NCI-H1092 treated with DMSO at 0.1 percent for 48 hours (cell line): ENCODE results near the gene SLC30A10.
"Not testable (repeated sequence)": the region's sequence is repeated elsewhere in the genome, so short reads cannot be mapped to it uniquely, and the experiment has no call there.

ENCODE experiments used
- DNase-seq: peaks from one replicate; lab custom pipeline; 2025; lab: John Stamatoyannopoulos, UW

The SLC30A10 gene

GRCh38 chr1:219927956-219928790, at the start of gene SLC30A10:
Gene SLC30A10, minus strand, starts transcription at chr1:219928557. Its CDS starts 117 bp downstream, at chr1:219928440.
- DNase-seq: peak; percentile 58

GRCh38 chr1:219973213-219973612, 44.9 kb upstream of the SLC30A10 start:
- DNase-seq: no peak

- no peak for DNase-seq
Observed at GRCh38 chr1:219967361-219967760, 39.0 kb upstream of the SLC30A10 start.

DNA sequence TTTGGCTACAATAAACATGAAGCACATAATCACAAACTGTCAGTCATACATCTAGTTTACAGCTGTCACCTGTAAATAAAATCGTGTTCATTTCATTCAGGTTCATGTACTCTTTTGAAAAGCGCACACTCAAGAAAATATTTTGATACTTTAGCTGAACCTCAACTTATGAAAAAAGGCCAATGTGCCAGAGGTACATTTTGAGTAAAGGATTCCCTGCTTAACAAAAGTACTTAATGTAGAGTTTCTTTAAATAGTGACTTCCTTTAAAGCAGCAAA, 37.7 kb upstream of the SLC30A10 start:
- no peak for DNase-seq

- no peak for DNase-seq
Observed at GRCh38 chr1:219965285-219966070, 37.1 kb upstream of the SLC30A10 start.

- no peak for DNase-seq
Observed at GRCh38 chr1:219963432-219963831, 35.1 kb upstream of the SLC30A10 start.

GRCh38 chr1:219961684-219962083, 33.3 kb upstream of the SLC30A10 start:
- no peak for DNase-seq

- no peak for DNase-seq
Observed at GRCh38 chr1:219959540-219960203, 31.3 kb upstream of the SLC30A10 start.

DNA sequence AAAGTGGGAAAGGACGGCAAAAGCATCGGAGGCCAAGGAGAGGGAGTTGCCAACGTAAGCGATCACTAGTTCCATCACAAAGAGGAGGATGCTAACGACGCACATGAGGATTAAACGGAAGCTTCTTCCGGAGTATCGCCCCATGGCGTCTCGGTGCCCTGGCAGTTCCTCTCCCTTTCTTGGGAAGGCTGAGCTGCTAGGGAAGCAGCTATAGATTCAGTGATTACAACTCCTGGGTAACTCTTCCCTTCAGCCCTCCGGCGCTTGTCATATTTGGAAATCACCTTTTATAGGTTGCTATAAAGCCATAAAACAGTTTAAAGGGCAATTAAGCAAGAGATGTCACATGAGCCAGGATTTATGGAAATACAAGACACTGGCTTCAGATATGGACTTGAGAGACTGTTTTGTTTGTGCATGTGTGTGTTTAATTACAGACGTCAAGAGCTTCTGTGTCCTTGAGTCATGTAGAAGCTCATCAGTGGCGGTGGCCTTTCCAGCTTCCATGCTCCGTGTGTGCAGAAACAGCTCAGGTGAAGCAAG, 30.6 kb upstream of the SLC30A10 start:
- no peak for DNase-seq

GRCh38 chr1:219954736-219955421, 26.5 kb upstream of the SLC30A10 start:
- DNase-seq: no peak

DNA sequence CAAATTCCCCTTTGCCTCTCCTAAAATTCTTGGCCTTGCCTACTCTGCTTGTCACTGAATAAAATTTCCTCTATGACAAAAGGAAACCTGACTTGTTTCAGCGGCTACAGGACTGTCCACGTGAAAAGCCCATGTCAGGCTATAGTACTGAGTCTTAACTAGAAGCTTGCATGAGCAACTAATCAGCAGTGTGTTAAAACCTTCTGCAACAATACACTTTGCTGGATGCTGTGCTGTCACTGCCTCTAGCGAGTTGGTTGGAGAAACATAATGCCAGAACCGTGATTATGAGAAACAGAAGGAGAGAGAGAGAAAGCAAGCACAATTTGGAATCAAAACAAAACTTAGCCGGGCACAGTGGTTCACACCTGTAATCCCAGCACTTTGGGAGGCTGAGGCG, 25.7 kb upstream of the SLC30A10 start:
- no peak for DNase-seq

- DNase-seq: no peak
Observed at GRCh38 chr1:219952361-219952760, 24.0 kb upstream of the SLC30A10 start.

DNA sequence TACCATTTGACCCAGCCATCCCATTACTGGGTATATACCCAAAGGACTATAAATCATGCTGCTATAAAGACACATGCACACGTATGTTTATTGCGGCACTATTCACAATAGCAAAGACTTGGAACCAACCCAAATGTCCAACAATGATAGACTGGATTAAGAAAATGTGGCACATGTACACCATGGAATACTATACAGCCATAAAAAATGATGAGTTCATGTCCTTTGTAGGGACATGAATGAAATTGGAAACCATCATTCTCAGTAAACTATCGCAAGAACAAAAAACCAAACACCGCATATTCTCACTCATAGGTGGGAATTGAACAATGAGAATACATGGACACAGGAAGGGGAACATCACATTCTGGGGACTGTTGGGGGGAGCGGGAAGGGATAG, 20.9 kb upstream of the SLC30A10 start:
- DNase-seq: not testable (repeated sequence)

DNA sequence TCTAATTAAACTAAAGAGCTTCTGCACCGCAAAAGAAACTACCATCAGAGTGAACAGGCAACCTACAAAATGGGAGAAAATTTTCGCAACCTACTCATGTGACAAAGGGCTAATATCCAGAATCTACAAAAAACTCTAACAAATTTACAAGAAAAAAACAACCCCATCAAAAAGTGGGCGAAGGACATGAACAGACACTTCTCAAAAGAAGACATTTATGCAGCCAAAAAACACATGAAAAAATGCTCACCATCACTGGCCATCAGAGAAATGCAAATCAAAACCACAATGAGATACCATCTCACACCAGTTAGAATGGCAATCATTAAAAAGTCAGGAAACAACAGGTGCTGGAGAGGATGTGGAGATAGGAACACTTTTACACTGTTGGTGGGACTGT, 20.4 kb upstream of the SLC30A10 start:
- not testable (repeated sequence) for DNase-seq

DNA sequence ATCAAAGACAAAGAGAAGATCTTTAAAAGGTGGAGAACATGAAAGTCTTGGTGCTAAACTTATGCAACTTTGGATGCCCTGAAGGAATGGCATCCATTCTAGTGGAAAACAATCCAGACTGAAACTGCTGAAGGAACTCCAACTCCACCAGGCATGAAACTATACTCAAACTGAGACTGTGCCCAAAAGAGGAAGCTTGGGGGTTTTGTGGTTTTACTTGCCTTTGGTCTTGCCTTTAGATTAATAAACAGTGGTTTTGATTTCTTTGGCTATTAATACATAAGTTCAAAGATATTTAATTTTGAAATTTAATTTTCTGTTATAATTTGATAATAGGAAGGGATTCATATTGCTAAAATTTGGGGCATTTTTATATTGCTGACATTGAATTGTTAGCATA, 17.4 kb upstream of the SLC30A10 start:
- no peak for DNase-seq

DNA sequence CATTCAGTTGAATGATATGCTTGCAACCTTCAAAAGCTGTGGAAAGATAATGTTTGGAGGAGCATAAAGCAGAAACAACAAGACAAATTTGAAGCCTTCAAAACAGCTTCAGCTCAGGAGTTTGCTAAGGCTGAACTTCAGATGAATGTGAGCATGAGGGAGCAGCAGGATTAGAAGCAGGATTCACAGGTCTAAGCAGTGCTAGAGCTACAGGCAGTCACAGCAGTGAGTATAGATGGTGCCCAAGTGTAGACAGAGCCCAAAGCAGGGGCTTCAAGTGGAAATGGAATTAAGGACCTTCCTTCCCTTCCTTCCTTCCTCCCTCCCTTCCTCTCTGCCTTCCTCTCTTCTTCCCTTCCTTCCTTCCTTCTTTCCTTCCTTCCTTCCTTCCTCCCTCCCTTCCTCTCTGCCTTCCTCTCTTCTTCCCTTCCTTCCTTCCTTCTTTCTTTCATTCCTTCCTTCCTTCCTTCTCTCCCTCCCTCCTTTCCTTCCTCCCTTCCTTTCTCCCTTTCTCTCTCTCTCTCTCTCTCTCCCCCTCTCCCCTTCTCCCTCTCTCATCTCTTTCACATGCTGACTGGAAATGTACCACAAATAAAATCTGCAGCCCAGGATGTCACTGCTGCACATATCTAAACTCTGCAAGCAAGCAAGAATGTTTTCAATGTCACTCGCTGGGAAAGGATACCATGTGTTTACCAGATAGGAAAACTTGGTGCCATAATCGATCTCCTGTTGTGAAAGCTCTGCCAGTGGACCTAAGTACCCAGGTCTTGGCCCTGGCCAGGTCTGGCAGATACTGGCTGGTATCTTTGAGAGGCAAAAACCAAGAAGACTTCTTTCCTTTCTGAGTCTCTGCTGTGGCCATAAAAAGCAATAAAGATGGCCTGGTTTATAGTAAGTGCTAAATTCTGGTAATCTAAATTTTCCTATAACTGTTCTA, 13.1 kb upstream of the SLC30A10 start:
- DNase-seq: no peak

GRCh38 chr1:219940707-219941106, 12.3 kb upstream of the SLC30A10 start:
- DNase-seq: no peak

GRCh38 chr1:219938706-219939105, 10.3 kb upstream of the SLC30A10 start:
- DNase-seq: no peak

DNA sequence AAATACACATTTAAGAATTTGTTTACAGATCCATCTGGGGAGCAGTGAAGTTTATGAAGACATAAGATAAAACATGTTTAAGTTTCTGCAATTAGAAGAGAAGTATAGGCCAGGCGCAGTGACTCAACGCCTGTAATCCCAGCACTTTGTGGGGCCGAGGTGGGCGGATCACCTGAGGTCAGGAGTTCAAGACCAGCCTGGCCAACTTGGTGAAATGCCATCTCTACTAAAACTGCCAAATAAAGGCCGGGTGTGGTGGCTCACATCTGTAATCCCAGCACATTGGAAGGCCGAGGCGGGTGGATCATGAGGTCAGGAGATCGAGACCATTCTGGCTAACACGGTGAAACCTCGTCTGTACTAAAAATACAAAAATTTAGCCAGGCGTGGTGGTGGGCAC, 5.4 kb upstream of the SLC30A10 start:
- not testable (repeated sequence) for DNase-seq

DNA sequence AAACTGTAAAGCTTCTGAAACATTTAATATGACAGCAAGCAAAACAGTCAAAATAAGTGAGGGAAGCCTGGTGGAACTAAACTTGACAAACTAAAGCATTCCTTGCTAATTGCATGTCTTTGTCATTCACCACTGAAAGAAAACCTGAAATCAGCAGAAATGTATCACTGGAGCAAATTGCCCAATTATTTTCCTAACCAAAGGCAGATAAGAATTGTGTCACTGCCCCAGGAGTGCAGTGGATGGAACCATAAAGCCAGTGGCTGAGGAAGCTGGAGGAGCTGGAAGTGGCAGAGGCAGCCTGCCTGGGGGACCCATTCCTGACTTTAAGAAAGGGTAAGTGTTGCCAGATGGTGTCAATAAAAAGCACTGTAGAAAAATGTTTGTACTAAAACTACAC, 2.7 kb upstream of the SLC30A10 start:
- no peak for DNase-seq

GRCh38 chr1:219928791-219929118, 398 bp upstream of the SLC30A10 start:
- no peak for DNase-seq
